Endothelial cell of umbilical vein (primary cell): ENCODE data around the gene PLCG2. TPM values are rescaled to one million over a fixed set of nuclear protein-coding genes. Genes with fewer than 3 reads are reported as not detected.

ENCODE experiments used
- BruUV-seq: library from RNA; stranded (reverse); fragments of 400-500 nt; replicated peaks from 2 replicates; lab custom pipeline; 2021; lab: Mats Ljungman, UMichigan
- CTCF ChIA-PET: fragments of 300-600, 350-600 bp; sonication (Branson Sonifier 250); formaldehyde crosslinking; loops from one replicate; lab custom pipeline; 2021; ENCODE audit warnings: antibody characterized with exemption, inconsistent platforms; lab: Charles Lee
- POLR2A ChIA-PET: fragments of 300-600, 350-600 bp; sonication (Branson Sonifier 250); formaldehyde crosslinking; loops from one replicate; lab custom pipeline; 2021; ENCODE audit warnings: antibody characterized with exemption, inconsistent platforms; lab: Charles Lee
- DNase-seq: peaks from one replicate; pipeline ENCODE4 v3.0.0-alpha.2; 2011; ENCODE audit warnings: low read depth, low spot score
- FAIRE-seq: peaks from 2 replicates; lab custom pipeline; 2011; peaks lifted over from hg19 to GRCh38; lab: Jason Lieb, UNC
- H2AFZ ChIP-seq: 2 replicates; pipeline ENCODE4 v1.6.0; 2012; ENCODE audit warnings: low read depth, low read length, control low read depth, inconsistent platforms
- H3K27ac ChIP-seq: 2 replicates; pipeline ENCODE4 v1.5.1; 2011; ENCODE audit warnings: low read depth, mild to moderate bottlenecking, control low read depth, low read length, moderate library complexity; ENCODE audit not compliant: insufficient read depth
- H3K27me3 ChIP-seq, 2 experiments: 2 replicates each; pipeline versions ENCODE4 v1.6.0 to v1.6.1; 2011; ENCODE audit warnings: low read length in 2 of 2, mixed read lengths in 1 of 2; ENCODE audit not compliant: control insufficient read depth in 2 of 2, insufficient read depth in 2 of 2
- H3K36me3 ChIP-seq, 2 experiments: 2 replicates in 1 of 2; 3 replicates in 1 of 2; pipeline ENCODE4 v1.5.1; 2011; ENCODE audit warnings: low read length in 2 of 2, mild to moderate bottlenecking in 1 of 2, moderate library complexity in 1 of 2; ENCODE audit not compliant: control insufficient read depth in 2 of 2, insufficient read depth in 2 of 2; ENCODE audit errors: extremely low read depth in 1 of 2
- H3K4me1 ChIP-seq: 3 replicates; pipeline ENCODE4 v1.5.1; 2011; ENCODE audit warnings: mild to moderate bottlenecking, low read length; ENCODE audit not compliant: control insufficient read depth, insufficient read depth; ENCODE audit errors: extremely low read depth
- H3K4me2 ChIP-seq: 2 replicates; pipeline ENCODE4 v1.6.1; 2011; ENCODE audit warnings: low read length, control low read depth, mixed read lengths; ENCODE audit not compliant: insufficient read depth
- H3K4me3 ChIP-seq, 3 experiments: fragments of 200-600 bp in 1 of 3; sonication (generic), shearing (Covaris generic) in 1 of 3; replicated peaks in 1 of 3; 2 replicates each; pipeline ENCODE4 v1.5.1; 2011 to 2016; ENCODE audit warnings: control low read depth in 3 of 3, low read length in 3 of 3, mild to moderate bottlenecking in 2 of 3, inconsistent platforms in 1 of 3, low read depth in 1 of 3, moderate library complexity in 1 of 3; ENCODE audit not compliant: insufficient read depth in 1 of 3
- H3K79me2 ChIP-seq: 2 replicates; pipeline ENCODE4 v1.6.0; 2012; ENCODE audit warnings: low read length, inconsistent platforms; ENCODE audit not compliant: control insufficient read depth, insufficient read depth
- H3K9ac ChIP-seq: replicated peaks from 2 replicates; pipeline ENCODE3; 2011; ENCODE audit warnings: low read length, control low read depth; ENCODE audit not compliant: insufficient read depth; ENCODE audit errors: extremely low read depth
- H3K9me1 ChIP-seq: replicated peaks from 3 replicates; pipeline ENCODE4 v1.6.0; 2011; ENCODE audit warnings: mild to moderate bottlenecking, low read length; ENCODE audit not compliant: control insufficient read depth, insufficient read depth; ENCODE audit errors: extremely low read depth
- H3K9me3 ChIP-seq: replicated peaks from 2 replicates; pipeline ENCODE4 v1.5.1; 2012; ENCODE audit warnings: low read length, inconsistent platforms; ENCODE audit not compliant: control insufficient read depth, insufficient read depth
- H4K20me1 ChIP-seq: replicated peaks from 2 replicates; pipeline ENCODE3; 2011; ENCODE audit warnings: mild to moderate bottlenecking, low read length; ENCODE audit not compliant: control insufficient read depth, insufficient read depth; ENCODE audit errors: extremely low read depth
- EZH2 ChIP-seq: IDR thresholded peaks from 2 replicates; pipeline ENCODE4 v1.6.1; 2012; ENCODE audit warnings: borderline replicate concordance, low read depth, mild to moderate bottlenecking, moderate library complexity, low read length, inconsistent platforms; ENCODE audit not compliant: severe bottlenecking
- FOS ChIP-seq: IDR thresholded peaks from 2 replicates; pipeline ENCODE4 v1.6.1; 2011; ENCODE audit warnings: mild to moderate bottlenecking, low read length, moderate library complexity, borderline replicate concordance; ENCODE audit not compliant: insufficient read depth
- GATA2 ChIP-seq: IDR thresholded peaks from 2 replicates; pipeline ENCODE4 v1.7.0; 2011; ENCODE audit warnings: low read depth, mild to moderate bottlenecking, moderate library complexity, mixed read lengths, low read length; ENCODE audit not compliant: insufficient read length, insufficient read depth
- JUN ChIP-seq: IDR thresholded peaks from 2 replicates; pipeline ENCODE4 v1.6.1; 2011; ENCODE audit warnings: borderline replicate concordance, low read depth; ENCODE audit not compliant: insufficient read length, insufficient read depth
- MYC ChIP-seq: IDR thresholded peaks from one replicate; pipeline ENCODE4 v1.6.1; 2011; ENCODE audit warnings: mild to moderate bottlenecking, low read depth, low read length
- POLR2A ChIP-seq: IDR thresholded peaks from 2 replicates; pipeline ENCODE4 v1.6.1; 2012; ENCODE audit warnings: low read depth, mild to moderate bottlenecking, control low read depth, low read length
- POLR2AphosphoS5 ChIP-seq: IDR thresholded peaks from 2 replicates; pipeline ENCODE4 v1.6.1; 2012; ENCODE audit warnings: low read depth, mild to moderate bottlenecking, control low read depth, low read length, moderate library complexity; ENCODE audit not compliant: insufficient read depth
- dilution Hi-C: fragments of 300-500 bp; cut with MboI; formaldehyde crosslinking; loops from one replicate; pipeline ENCODE4 v1.15.0; 2019; ENCODE audit warnings: low sequenced_read_pairs; ENCODE audit not compliant: extremely low pct_ligation_motif_present
- intact Hi-C: fragments of 100-400 bp; cut with micrococcal nuclease; formaldehyde crosslinking; loops from one replicate; pipeline ENCODE4 v1.10.0; 2022
- polyA plus RNA-seq, 4 experiments: library from polyadenylated mRNA; depleted of rRNA in 3 of 4; stranded (reverse) in 3 of 4; unstranded in 1 of 4; fragments of >200 nt; gene quantifications; 2 replicates each; pipeline versions ENCODE4 v1.2.1 to v1.2.3, GENCODE V29; 2011 to 2012; ENCODE audit warnings: missing spikeins in 1 of 4
- total RNA-seq: library from RNA; stranded (reverse); gene quantifications from 2 replicates; pipeline ENCODE4 v1.2.3, GENCODE V29; 2021
- TF ChIP-seq, protein P1 (sequence below): IDR thresholded peaks from 2 replicates; pipeline ENCODE4 v1.6.1; 2011; ENCODE audit not compliant: insufficient read depth, insufficient read length
- TF ChIP-seq, protein P2 (sequence below), 2 donors: IDR thresholded peaks; 1 replicate in 1 of 2; 2 replicates in 1 of 2; pipeline ENCODE4 v1.5.1; 2011; ENCODE audit warnings: low read length in 2 of 2, mild to moderate bottlenecking in 2 of 2, moderate library complexity in 2 of 2, control low read depth in 1 of 2, inconsistent platforms in 1 of 2, low read depth in 1 of 2; ENCODE audit not compliant: insufficient read depth in 1 of 2; ENCODE audit errors: extremely low read depth in 1 of 2

Gene PLCG2
- total and polyA plus RNA-seq, 2 donors (not counting 3 experiments of a cell fraction or from before 2014, with no cell fraction given) = 10.8 to 13.6 TPM

DNA sequence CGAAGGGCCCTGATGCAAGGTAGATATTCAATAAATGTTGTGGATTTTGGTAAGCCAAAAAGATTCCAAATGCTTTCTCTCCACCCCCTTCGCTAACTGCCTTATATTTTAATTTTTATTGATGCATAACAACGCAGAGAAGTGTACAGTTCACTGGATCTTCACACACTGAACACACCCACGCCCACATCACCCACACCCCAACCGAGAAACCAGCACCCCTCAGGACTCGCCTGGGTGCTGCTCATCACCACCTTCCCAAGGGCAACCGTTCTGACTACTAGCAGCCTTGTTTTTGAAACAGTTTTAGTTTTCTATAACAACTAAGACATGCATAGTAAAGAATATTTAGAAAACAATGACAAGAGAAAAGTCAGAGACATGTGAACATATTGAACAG is 9.1 kb upstream of the PLCG2 start:
- BruUV-seq = no TSS peak
- Histone ChIP-seq H3K4me2 (no peak overlapping the region), H3K4me3 (no peak overlapping the region), H3K9me1 (no peaks in the 10 kb centered on the region), H4K20me1 (no peaks in the 10 kb centered on the region), H3K36me3 (no peaks in the 10 kb centered on the region), H3K27ac (no peak overlapping the region), H3K79me2 (no peaks in the 10 kb centered on the region), H3K9ac (no peak overlapping the region), H3K9me3 (no peaks in the 10 kb centered on the region), H3K27me3 (peaks cover 0 to 2% of the 10 kb centered on the region in 2 experiments), H2AFZ (no peak overlapping the region), H3K4me1 (no peaks in the 10 kb centered on the region)
- dilution Hi-C loops (no loop called here), intact Hi-C loops (no loop called here)
- no peak for DNase-seq
- POLR2A ChIA-PET = no interaction called here
- no peak for FAIRE-seq
- TF ChIP-seq EZH2 = no peak
- no peak for TF ChIP-seq POLR2AphosphoS5
- no peak for TF ChIP-seq MYC
- TF ChIP-seq, protein P1, sequence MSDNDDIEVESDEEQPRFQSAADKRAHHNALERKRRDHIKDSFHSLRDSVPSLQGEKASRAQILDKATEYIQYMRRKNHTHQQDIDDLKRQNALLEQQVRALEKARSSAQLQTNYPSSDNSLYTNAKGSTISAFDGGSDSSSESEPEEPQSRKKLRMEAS = no peak
- no peak for TF ChIP-seq POLR2A
- TF ChIP-seq, protein P2, sequence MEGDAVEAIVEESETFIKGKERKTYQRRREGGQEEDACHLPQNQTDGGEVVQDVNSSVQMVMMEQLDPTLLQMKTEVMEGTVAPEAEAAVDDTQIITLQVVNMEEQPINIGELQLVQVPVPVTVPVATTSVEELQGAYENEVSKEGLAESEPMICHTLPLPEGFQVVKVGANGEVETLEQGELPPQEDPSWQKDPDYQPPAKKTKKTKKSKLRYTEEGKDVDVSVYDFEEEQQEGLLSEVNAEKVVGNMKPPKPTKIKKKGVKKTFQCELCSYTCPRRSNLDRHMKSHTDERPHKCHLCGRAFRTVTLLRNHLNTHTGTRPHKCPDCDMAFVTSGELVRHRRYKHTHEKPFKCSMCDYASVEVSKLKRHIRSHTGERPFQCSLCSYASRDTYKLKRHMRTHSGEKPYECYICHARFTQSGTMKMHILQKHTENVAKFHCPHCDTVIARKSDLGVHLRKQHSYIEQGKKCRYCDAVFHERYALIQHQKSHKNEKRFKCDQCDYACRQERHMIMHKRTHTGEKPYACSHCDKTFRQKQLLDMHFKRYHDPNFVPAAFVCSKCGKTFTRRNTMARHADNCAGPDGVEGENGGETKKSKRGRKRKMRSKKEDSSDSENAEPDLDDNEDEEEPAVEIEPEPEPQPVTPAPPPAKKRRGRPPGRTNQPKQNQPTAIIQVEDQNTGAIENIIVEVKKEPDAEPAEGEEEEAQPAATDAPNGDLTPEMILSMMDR (IDR thresholded peaks at IDR 0.05; ENCODE audit: extremely low read depth in 1 of 2, insufficient read depth in 1 of 2, low read depth in 1 of 2, low read length in 2 of 2) = no peak
- TF ChIP-seq JUN = no peak
- TF ChIP-seq FOS = no peak
- no peak for TF ChIP-seq GATA2
- CTCF ChIA-PET = no interaction called here
